ENCODE measurements around the gene ZDHHC6. TPM values are rescaled to one million over a fixed set of nuclear protein-coding genes. Genes with fewer than 3 reads are reported as not detected.

Gene ZDHHC6
- total and polyA plus RNA-seq, 10 of the 15 experiments (the other 5 are each of a cell fraction or from before 2014, with no cell fraction given) = 23.8 to 59.4 (median 35.6) TPM

DNA sequence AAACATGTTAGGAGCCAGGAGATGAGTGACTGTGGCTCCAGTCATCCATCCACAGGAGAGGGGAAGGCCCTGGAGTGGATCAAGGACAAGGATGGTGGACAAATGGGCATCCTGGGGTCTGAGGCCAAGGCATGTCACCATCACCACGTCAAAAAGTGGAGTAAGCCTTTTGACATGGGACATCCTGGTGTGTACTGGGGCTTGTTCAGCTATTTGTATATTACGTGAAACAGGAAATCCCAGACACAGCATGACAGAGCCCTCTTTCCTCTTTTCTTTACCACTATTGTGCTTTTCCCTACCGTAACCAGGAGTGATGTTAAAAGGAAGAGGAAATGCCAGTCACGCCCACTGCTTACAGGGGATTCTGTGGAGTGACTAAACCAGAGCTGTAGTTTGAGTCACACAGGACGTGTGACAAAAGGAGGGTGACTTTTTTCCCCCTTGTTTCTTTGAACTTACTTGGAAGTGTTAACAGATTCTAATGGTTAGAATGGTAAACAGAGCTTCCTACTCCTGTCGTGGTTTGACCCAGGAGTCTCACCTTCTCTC is 57.4 kb downstream of the ZDHHC6 start:
- intact Hi-C loops (cut with micrococcal nuclease; ENCODE audit: unreplicated experiment) = no loop called here
- H4K20me1 ChIP-seq (ENCODE audit: control insufficient read depth, insufficient read depth) = no peaks in the 10 kb centered on the region
- H3K36me3 ChIP-seq (ENCODE audit: control insufficient read depth in 2 of 2, insufficient read depth in 2 of 2, low read length in 1 of 2) = no peaks in the 10 kb centered on the region; a peak in 1 of 4 replicates
- peak overlapping the region; percentile 15; the same call in 1 of the 2 replicates for H2AFZ ChIP-seq (ENCODE audit: control insufficient read depth, low read depth, low read length)
- ChIA-PET SMC1A (ENCODE audit: uncharacterized antibody, unreplicated experiment) (interaction anchor here (3.6 kb wide), 1 partner anchor 13 kb away, joined by 24 read pairs; no protein-coding TSS in a partner anchor), POLR2A (interaction anchor here (2.9 kb wide), 1 partner anchor 14 kb away, joined by 10 read pairs; the partner anchor contains the start of gene ACSL5), CTCF (interaction anchor here (1.5 to 1.8 kb wide), 2 partner anchors 14 to 83 kb away, joined by 3 to 10 read pairs; no protein-coding TSS in a partner anchor), RAD21 (ENCODE audit: unreplicated experiment) (interaction anchor here (0.9 to 1.2 kb wide), 2 partner anchors 13 to 51 kb away, joined by 3 to 5 read pairs; no protein-coding TSS in a partner anchor)
- no peaks in the 10 kb centered on the region for H3K9me3 ChIP-seq (replicated peaks; ENCODE audit: control insufficient read depth, insufficient read depth, low read length)
- no peak overlapping the region for H3K4me3 ChIP-seq
- peaks cover 15% of the 10 kb centered on the region for H3K79me2 ChIP-seq (ENCODE audit: control insufficient read depth, insufficient read depth, low read length)
- peak overlapping the region; percentile 38 for H3K27ac ChIP-seq (ENCODE audit: control insufficient read depth, insufficient read depth)
- in situ Hi-C loops (cut with MboI) = no loop called here
- no TSS peak for BruUV-seq (replicated peaks)
- H3K4me1 ChIP-seq (ENCODE audit: control insufficient read depth, insufficient read depth, low read length) = peaks cover 9% of the 10 kb centered on the region
- no peaks in the 10 kb centered on the region for H3K27me3 ChIP-seq (replicated peaks in 1 of 2; ENCODE audit: control insufficient read depth in 2 of 2, insufficient read depth in 2 of 2, low read length in 1 of 2)
- ATAC-seq = peak; percentile 84
- 1% methylated on average over 6 of the region's 6 CpGs for WGBS (ENCODE audit: insufficient coverage, insufficient replicate concordance, low lambda C conversion rate, missing lambda C conversion rate)
- DNase-seq (ENCODE audit: low read depth, low spot score) = peak; percentile 59
- H3K4me2 ChIP-seq (ENCODE audit: control insufficient read depth, insufficient read depth) = peak overlapping the region; percentile 11; the same call in 1 of the 2 replicates
- no peak overlapping the region for H3K9ac ChIP-seq (ENCODE audit: control insufficient read depth, insufficient read depth, low read length)
- FAIRE-seq = no peak
- TF ChIP-seq, protein P1, sequence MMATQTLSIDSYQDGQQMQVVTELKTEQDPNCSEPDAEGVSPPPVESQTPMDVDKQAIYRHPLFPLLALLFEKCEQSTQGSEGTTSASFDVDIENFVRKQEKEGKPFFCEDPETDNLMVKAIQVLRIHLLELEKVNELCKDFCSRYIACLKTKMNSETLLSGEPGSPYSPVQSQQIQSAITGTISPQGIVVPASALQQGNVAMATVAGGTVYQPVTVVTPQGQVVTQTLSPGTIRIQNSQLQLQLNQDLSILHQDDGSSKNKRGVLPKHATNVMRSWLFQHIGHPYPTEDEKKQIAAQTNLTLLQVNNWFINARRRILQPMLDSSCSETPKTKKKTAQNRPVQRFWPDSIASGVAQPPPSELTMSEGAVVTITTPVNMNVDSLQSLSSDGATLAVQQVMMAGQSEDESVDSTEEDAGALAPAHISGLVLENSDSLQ (IDR thresholded peaks at IDR 0.05) = peak; percentile 64
- TF ChIP-seq EED (IDR thresholded peaks at IDR 0.05; ENCODE audit: low read depth) (peak; percentile 86; the same call in 1 of the 2 replicates), FOS (IDR thresholded peaks at IDR 0.05; ENCODE audit: borderline replicate concordance, extremely low read depth, insufficient read length) (no peak), CBX3 (IDR thresholded peaks at IDR 0.05; ENCODE audit: borderline replicate concordance, low read depth) (no peak), ZNF274 (IDR thresholded peaks at IDR 0.05; ENCODE audit: insufficient read depth, insufficient read length) (no peak), POU2F2 (IDR thresholded peaks at IDR 0.05; ENCODE audit: borderline replicate concordance, low read depth, low read length) (no peak), HDAC2 (IDR thresholded peaks at IDR 0.05) (no peak), HDAC6 (IDR thresholded peaks at IDR 0.05; ENCODE audit: unreplicated experiment) (no peak), IKZF2 (IDR thresholded peaks at IDR 0.05) (peak; percentile 92 to 93), KLF5 (IDR thresholded peaks at IDR 0.05; ENCODE audit: partially characterized antibody) (no peak), MTA2 (IDR thresholded peaks at IDR 0.05; ENCODE audit: low read depth) (peak; percentile 54; the same call in 1 of the 2 replicates), IKZF1 (conservative IDR thresholded peaks at IDR 0.05) (peak; percentile 91), DPF2 (IDR thresholded peaks at IDR 0.05) (peak; percentile 28; the same call in 1 of the 2 replicates), EP300 (IDR thresholded peaks at IDR 0.05; ENCODE audit: borderline replicate concordance in 1 of 2, control insufficient read depth in 1 of 2, low read depth in 2 of 2, low read length in 2 of 2) (no peak), POLR2A (IDR thresholded peaks at IDR 0.05; ENCODE audit: low read depth, low read length) (no peak), TCF12 (IDR thresholded peaks at IDR 0.05; ENCODE audit: low read depth, low read length) (no peak), FOXK2 (IDR thresholded peaks at IDR 0.05) (no peak), SRF (IDR thresholded peaks at IDR 0.05; ENCODE audit: low read depth in 2 of 2, low read length in 2 of 2) (no peak)
- TF ChIP-seq, protein P2, sequence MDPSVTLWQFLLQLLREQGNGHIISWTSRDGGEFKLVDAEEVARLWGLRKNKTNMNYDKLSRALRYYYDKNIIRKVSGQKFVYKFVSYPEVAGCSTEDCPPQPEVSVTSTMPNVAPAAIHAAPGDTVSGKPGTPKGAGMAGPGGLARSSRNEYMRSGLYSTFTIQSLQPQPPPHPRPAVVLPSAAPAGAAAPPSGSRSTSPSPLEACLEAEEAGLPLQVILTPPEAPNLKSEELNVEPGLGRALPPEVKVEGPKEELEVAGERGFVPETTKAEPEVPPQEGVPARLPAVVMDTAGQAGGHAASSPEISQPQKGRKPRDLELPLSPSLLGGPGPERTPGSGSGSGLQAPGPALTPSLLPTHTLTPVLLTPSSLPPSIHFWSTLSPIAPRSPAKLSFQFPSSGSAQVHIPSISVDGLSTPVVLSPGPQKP (IDR thresholded peaks at IDR 0.05; ENCODE audit: low read depth, low read length) = no peak
- TF ChIP-seq, protein P3, sequence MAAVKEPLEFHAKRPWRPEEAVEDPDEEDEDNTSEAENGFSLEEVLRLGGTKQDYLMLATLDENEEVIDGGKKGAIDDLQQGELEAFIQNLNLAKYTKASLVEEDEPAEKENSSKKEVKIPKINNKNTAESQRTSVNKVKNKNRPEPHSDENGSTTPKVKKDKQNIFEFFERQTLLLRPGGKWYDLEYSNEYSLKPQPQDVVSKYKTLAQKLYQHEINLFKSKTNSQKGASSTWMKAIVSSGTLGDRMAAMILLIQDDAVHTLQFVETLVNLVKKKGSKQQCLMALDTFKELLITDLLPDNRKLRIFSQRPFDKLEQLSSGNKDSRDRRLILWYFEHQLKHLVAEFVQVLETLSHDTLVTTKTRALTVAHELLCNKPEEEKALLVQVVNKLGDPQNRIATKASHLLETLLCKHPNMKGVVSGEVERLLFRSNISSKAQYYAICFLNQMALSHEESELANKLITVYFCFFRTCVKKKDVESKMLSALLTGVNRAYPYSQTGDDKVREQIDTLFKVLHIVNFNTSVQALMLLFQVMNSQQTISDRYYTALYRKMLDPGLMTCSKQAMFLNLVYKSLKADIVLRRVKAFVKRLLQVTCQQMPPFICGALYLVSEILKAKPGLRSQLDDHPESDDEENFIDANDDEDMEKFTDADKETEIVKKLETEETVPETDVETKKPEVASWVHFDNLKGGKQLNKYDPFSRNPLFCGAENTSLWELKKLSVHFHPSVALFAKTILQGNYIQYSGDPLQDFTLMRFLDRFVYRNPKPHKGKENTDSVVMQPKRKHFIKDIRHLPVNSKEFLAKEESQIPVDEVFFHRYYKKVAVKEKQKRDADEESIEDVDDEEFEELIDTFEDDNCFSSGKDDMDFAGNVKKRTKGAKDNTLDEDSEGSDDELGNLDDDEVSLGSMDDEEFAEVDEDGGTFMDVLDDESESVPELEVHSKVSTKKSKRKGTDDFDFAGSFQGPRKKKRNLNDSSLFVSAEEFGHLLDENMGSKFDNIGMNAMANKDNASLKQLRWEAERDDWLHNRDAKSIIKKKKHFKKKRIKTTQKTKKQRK (IDR thresholded peaks at IDR 0.05; ENCODE audit: low read depth, low read length) = no peak
